GM21737 (cell line): Measurements from ENCODE around the gene LINC01488.

Experiments used
- ATAC-seq: cut with Tn5 transposase; IDR thresholded peaks from one replicate; pipeline ENCODE4 v1.9.1; 2021; ENCODE audit warnings: mild to moderate bottlenecking, moderate library complexity; ENCODE audit not compliant: unreplicated experiment

Gene LINC01488

DNA sequence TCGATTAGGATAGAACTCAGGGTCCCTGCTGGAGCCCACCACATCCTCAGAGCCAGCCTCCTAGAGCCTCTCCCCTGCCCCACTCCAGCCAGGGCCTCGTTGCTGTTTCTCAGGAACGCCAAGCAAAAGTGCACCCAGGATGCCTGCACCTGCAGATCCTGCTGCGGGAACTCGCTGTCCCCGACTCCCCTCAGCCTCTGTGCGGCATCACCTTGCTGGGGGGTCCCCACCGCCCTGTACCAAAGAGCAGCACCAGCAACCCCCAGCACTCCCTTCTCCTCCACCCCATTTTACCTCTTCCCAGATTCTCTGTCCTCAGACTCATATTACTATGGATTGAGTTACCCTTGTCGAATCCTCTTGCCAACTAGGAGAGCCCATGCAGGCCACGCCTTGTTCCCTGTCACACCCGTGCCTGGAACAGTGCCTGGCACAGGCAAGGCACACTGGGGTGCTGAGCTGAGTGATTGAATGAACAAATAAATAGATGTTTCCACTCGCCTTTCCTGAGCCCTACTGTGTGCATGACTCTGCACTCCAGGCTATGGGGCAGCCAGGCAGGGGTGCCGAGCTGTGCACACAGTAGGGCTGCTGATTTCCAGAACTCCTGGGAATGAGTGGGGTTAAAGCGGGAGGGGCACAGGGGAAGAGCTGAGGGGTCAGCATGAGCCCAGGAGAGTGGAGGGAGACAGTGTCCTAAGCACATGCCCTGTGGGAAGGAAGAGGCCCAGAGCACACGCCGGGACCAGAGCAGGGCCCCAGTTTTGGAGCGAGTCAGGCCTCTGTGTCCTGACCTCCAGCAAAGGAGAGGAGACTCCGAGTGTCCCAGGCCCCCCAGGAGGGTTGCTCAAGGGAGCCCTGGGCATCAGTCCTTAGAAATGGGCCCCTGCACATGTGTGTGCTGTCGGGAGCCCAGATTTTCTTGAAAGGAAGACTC lies 44.3 kb downstream of the LINC01488 start:
- ATAC-seq: no peak

DNA sequence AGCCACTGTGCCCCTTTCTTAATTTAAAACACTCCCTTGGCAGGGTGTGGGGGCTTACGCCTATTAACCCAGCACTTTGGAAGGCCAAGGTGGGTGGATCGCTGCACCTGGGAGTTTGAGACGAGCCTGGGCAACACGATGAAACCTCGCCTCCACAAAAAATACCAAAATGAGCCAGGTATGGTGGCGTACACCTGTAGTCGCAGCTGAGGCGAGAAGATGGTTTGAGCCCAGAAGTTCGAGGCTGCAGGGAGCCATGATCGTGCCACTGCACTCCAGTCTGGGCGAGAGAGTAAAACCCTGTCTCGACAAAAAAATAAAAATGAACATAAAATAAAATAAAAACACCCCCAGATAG lies 45.0 kb downstream of the LINC01488 start:
- ATAC-seq: no peak

DNA sequence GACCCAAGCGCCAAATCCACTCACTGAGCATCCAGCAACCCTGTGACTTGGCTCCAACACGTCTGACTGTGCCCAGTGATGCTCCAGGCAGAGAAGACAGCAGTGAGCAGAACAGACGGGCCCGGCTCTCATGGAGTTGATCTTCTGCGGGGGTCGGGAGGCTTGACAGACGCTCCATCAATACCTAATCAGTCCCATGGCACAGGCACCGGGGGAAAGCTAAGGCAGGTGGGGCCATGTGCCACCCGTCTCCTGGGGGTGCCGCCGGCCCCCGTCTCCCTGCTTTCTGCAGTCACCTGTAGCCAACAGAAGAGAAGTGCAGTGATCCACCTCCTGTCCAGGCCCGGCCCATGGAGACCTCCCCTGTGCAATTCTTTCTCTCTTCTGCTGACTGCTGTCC lies 47.5 kb downstream of the LINC01488 start:
- no peak for ATAC-seq

DNA sequence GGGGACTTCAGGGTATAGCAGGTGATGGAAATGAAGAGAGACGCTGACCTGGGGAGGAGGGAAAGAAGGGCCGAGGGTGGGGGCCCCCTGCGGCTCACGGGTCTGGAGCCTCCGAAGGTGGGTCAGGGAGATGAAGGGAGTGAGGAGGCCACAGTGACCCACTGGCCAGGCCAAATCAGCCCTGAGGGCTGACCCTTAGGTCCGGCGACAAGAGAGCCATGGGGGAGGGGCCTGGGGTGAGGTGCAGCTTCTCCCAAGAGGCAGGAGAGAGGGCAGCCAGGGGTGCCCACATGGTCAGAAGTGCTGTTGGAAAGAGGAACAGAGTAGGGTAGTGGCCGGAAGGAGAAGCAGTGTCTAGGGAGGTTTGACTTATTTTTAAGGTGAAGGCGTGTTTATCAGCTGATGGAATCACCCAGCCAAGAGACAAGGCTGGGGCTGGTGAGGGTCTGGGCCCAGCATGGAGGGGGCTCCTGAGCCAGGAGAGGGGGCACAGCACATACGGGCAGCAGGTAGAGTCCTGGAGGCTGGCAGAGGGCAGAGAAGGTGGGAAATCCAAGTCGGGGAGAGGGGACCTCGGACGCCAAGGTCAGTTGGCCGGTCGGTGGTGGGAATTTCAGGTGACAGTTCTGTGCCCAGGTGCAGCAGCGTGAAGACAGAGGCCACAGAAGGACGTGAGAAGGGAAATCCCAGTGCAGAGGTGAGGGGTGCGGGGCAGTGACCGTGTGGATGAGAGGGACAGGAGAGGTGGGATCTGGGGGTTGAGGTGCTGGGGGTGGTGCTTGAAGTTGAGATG lies 49.0 kb downstream of the LINC01488 start:
- ATAC-seq: no peak

DNA sequence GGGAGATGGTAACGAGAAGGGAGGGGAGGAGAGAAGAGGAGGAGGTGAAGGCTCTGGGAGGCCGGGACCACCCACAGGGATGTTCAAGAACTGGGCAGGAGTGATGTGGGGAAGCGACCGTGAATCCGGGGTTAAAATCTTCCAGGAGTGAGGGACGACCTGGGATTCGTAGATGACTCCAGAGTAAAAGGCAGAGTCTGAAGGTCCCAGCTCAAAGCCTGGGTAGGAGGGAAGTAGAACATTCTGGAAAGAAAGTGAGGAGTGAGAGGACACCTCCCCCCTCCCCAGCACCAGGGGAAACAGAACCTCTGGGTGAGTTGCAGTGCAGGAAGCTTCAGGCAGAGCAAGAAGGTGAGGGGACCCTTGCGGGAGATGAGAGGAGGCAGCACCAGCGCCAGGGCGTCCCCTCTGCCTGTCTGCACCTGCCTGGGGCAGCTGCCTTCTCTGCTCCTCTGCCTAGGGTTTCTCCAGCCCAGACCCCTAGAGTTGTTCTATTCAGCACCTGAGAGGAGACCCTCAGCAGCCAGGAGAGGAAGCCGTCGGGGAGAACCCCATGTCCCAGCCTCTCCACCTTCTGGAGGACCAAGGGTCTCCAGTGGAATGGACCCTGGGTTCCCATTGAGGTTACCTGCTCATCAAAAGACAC lies 49.7 kb downstream of the LINC01488 start:
- ATAC-seq: no peak

DNA sequence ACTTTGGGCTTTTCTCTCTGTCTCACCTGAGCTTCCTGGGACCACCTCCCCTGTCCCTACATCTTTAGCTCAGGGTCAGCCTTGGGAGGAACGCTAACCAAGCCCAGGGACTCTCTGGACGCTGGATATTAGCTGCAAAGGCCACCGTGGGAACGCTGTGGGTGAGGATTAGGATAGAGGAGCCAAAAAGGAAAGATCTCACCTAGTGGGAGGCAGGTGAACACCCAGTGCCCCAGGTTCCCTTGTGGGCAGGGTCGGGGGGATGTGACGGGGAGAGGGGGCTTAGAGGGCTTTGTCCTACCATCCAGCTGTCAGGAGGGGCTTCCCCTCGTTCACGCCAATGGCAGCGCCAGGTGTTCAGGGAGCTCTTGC lies 50.2 kb downstream of the LINC01488 start:
- ATAC-seq: no peak

DNA sequence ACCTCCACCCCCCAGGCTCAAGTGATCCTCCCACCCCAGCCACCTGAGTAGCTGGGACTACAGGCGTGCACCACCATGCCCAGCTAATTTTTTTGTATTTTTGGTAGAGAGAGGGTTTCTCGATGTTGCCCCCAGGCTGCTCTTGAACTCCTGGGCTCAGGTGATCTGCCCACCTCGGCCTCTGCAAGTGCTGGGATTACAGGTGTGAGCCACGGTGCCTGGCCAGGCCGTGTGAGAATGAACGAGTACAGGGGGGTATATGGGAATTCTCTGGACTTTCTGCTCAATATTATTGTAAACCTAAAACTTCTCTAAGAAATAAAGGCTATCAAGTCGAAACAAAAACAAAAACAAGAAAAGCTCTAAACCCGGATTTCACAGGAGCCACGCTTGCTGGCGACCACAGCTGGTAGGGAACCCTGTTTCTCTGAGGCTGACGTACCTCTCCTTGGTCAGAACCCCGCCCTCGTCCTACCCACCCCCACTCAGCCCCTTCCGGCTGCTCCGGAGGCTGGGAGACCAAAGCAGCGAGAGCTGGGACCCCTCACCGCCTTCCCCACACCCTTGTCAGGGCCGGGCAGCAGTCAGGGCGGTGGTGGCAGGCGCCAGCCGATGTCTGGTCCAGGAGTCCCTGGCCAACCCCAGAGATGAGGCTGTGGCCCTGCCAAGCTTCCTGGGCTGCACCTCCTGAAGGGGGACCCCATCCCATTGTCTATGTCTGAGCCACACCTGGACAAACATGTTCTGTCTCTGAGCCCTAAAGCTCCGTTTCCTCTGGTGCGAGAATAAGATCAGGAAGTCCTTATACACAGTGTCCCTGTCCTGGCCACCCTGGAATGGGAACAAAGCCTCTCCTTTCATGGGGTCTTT lies 52.1 kb downstream of the LINC01488 start:
- no peak for ATAC-seq

DNA sequence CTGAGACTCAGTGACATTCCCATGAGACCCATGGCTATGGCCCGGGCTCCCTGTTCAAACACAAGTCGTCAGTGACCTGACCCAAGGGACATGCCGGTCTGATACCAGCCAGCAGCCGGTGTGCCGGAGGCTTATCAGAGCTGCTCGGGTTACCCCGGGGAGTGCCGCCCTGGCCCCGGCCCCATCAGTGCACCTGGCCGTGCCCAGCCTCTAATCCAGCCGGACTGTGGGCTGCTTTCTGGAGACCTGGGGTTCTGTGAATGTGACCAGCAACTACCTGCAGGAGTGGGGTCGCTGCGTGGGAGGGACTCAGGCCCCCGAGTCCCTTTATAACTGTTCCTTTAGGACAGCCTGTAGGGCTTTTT lies 52.7 kb downstream of the LINC01488 start:
- ATAC-seq: no peak

DNA sequence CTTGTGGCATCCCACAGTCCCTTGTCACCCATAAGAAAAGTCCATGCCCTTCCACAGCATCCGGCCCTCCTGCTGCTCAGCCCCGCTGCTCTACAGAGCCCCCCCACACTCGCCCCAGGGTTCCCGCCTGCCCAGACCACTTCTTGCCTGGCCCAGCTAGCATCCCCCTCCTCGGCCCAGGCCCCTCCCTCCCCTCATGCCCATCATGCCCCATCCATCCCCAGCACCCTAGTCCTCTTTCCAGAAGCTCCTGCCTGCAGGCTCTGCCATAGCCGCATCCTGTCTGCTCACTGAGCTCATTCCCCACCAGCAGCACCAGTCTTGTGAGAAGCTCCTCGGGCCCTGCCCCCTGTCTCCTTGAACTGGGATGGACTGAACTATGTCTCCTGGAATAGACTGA lies 54.4 kb downstream of the LINC01488 start:
- no peak for ATAC-seq

DNA sequence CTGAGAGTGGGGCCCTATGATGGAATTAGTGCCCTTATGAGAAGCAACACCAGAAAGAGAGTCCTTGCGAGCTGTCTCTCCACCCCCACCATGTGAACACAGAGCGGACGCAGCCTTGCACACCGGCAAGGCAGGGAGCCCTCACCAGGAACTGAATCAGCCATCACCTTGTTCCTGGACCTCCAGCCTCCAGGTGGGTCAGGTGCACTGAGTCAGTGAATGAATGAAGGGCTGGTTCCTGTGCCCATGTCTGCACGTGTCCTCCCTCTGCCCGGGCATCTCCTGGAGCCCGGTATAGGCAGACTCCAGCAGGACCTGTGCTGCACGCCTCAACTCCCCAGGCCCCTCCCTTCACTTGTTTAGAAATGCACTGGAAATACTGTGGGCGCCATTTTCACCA lies 54.9 kb downstream of the LINC01488 start:
- no peak for ATAC-seq

DNA sequence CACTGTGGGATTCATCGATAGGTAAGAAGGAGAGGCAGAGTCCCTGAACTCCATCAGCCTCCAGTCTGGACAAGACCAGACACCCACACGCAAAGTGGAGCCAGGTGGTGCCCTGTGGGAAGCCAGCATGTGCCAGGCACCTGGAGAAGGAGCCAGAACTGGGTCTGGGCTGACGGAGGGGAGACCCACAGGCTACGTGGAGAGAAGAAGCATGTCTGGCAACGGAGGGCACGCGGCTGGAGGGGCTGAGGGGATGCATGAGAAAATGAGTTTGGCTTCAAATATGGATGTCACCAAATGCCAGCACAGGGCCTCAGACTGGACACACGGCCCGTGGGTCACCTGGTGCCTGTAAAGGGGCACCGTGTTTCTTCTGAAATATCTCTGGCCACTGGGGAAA lies 55.7 kb downstream of the LINC01488 start:
- ATAC-seq: no peak

DNA sequence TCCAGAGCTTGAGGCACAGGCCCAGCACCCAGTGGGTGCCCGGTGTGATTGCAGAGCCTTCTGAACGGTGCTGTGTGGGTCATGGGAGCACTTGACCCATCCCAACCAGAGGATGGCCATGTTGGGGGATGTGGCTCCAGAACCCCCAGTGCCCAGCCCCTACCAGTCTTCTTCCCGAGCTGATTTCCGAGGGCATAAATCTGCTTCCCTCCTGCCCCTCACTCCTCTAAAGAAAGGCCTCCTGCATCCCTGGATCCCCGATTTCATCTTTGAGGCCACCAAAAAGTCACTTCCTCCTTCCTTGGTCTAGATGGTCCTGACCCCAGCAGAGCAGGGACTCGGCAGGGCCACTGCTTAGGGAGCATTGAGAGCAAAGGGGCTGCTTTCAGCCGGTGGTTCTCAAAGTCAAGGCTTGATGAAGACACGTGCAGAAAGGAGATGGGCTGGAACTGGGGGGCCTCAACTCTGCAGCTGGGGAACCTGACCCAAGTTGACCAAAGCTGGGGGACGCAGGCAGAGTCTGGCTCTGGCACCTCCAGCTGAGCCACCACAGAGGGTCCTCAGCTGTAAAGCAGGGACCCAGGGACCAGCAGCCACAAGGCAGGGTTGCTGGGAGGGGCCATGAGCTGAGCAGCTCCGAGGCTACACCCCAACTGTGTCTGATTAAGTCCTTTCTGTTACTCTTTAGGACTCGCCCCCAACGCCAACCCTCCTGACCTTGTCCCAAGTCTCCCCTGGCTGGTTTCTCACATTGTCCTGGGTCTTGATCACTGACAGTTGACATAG lies 56.6 kb downstream of the LINC01488 start:
- ATAC-seq: no peak

DNA sequence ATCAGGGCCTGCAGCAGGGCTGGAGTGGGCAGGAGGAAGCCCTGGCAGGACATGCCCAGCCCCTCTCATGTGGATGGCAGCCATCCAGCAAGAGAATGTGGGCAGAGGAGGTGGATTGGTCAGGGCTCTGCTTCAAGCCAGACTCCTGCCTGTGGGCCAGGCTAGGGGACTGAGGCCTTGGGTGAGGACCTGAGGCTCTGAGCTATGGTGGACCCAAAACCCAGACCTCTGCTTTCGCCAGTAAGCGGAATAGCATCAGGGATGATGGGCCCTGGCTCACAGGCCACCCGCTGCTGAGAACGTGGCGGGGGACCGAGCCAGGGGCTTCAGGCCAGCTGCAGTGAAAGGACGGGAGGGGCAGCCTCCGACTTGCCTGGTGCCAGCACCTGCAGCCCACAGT lies 57.4 kb downstream of the LINC01488 start:
- ATAC-seq: no peak

DNA sequence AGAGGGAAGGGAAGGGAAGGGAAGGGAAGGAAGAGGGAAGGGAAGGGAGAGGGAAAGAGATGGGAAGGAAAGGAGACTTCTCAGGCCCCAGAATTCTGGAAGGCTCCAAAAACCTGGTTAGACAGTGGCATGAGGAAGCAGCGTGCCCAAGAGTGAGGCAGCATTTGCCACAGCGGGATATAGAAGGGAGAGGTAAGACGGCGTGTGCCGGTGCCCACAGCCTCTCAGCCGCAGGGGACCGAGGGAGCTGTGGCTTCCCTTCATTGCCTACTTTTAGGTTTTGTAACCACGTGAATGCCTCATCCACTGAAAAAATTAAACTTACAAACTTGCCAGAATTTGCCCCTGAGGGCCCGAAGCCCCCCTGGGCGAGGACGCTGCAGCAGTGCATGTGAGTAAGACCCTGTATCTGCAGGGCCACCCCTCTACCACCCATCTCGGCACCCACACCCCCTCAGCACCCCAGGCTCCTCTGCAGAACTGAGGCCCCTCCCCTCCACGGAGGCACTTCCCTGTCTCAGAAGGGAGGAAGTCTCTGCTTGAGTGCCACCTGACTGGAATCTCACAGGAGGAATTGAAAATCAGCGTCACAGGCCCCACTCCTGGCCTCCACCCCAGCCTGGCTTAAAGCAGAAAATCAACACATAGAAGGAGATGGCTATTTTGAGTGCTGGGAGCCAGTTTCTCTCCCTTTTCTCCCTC lies 58.1 kb downstream of the LINC01488 start:
- no peak for ATAC-seq

DNA sequence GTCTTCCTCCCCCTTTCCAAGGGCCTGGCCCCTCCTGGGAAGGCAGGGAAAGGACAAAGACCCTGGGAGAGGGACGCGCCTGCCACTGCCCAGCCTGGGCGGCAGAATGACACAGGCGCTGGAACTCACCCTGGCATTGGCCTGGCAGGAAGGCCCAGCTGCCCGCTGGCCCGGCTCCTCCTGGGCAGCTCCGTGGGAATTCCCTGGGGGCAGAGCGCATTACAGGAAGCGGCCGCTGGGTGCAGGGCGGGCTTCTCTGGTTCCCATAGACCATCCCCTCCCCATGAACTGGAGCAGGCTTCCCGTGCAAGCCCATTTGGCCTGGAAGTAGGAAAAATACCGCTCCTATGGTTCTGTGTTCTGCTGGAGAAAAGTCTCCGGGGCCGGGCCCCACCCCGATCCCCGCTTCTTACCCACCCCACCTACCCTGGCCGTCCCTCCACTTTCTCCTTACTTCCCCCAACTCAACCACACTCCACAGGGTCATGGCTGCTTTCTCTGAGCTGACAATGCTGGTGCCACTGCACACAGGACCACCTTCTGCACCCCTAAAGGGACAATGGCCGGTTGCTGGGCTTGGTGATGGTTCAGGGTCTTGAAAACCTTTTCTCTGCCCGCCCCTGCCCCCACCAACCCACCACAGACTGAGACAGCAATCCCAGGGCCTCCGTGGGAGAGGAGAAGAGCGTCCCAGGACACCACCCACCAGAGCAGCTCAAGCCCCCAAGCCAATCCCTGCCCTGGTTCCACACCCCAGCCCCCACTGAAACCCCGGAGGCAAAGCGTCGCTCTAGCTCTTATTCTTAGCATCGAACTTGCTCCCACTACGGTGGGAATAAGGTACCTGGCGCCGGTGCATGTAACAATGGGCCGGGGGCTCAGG lies 58.9 kb downstream of the LINC01488 start:
- no peak for ATAC-seq

DNA sequence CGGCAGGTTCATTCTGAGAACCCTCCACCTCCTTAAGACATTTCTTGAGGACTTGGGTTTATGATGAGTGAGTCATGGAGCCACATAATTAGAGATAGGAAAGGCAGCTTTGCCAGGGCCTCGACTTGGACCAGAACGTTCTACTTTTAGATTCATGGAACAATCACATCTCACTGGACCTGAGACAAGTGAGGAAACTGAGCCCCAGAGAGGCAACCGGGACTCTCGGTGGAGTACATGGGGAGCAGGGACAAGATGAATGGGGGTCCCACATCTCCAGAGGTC lies 59.5 kb downstream of the LINC01488 start:
- ATAC-seq: no peak

DNA sequence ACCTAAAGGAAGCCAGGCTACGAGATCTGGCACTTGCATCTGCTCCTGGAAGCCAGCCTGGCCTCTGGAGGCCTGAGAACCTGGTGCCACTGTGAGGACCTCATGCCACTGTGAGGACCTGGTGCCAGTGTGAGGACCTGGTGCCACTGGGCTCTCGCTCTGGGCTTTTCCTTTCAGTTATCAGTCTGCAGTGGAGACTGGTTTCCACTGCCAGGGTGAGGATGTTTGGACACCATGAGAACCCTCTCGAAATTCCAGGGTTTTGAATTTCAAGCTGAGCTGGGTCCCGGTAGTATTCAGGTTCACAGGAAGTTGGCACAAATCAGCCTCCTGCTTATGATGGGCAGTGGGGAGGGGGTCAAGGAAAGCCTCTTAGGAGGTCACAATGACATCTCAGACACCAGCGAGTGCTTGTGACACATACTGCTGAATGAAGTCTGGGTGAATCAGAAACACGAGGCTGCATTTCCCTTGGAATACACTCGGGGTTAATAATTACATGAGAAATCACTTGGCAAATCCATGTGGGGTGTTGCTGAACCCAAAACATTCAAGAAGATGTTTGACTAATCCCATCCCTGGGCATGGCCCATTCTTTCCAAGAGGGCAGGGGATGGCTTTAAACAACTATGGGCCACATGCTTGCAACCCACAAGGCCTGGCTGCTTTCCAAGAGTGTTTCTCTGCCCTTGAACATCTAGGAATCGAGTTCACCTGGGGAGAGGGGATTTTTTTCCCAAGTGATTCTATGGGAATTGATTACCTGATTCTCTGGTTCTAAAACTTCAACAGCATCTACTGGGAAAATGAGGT lies 60.2 kb downstream of the LINC01488 start:
- no peak for ATAC-seq
